BJ (cell line): Measurements from ENCODE around the gene SLC35F6. TPM values are rescaled to one million over a fixed set of nuclear protein-coding genes. Genes with fewer than 3 reads are reported as not detected.
"Not testable (repeated sequence)": the region's sequence is repeated elsewhere in the genome, so short reads cannot be mapped to it uniquely, and the experiment has no call there.

Experiments used
- CTCF ChIA-PET: fragments of 350-600 bp; formaldehyde crosslinking; extraction: SDS; loops from one replicate; lab custom pipeline; 2021; ENCODE audit warnings: antibody characterized with exemption, inconsistent platforms; lab: Yijun Ruan, JAX
- POLR2A ChIA-PET: fragments of 300-600 bp; sonication (Branson Sonifier 250); formaldehyde crosslinking; extraction: SDS; loops from one replicate; lab custom pipeline; 2021; ENCODE audit warnings: antibody characterized with exemption; lab: Charles Lee
- DNase-seq: peaks from one replicate; pipeline ENCODE4 v3.0.0-alpha.2; 2011; ENCODE audit warnings: low read depth
- H3K27me3 ChIP-seq: 2 replicates; pipeline ENCODE4 v1.6.0; 2011; ENCODE audit warnings: low read length; ENCODE audit not compliant: control insufficient read depth, insufficient read depth
- H3K36me3 ChIP-seq: 2 replicates; pipeline ENCODE4 v1.5.1; 2011; ENCODE audit warnings: low read length; ENCODE audit not compliant: control insufficient read depth, insufficient read depth
- H3K4me3 ChIP-seq: 2 replicates; pipeline ENCODE4 v1.5.1; 2011; ENCODE audit warnings: low read depth, mild to moderate bottlenecking, control low read depth, low read length
- CTCF ChIP-seq: IDR thresholded peaks from 2 replicates; pipeline ENCODE4 v1.5.1; 2011; ENCODE audit warnings: low read depth, mild to moderate bottlenecking, control low read depth, inconsistent platforms, low read length, moderate library complexity; ENCODE audit not compliant: insufficient read depth
- polyA plus RNA-seq: library from polyadenylated mRNA; depleted of rRNA; stranded (reverse); fragments of >200 nt; gene quantifications from 2 replicates; pipeline ENCODE4 v1.2.3, GENCODE V29; 2011

The SLC35F6 gene
- polyA plus RNA-seq, 1 experiment: 37.1 TPM

DNA sequence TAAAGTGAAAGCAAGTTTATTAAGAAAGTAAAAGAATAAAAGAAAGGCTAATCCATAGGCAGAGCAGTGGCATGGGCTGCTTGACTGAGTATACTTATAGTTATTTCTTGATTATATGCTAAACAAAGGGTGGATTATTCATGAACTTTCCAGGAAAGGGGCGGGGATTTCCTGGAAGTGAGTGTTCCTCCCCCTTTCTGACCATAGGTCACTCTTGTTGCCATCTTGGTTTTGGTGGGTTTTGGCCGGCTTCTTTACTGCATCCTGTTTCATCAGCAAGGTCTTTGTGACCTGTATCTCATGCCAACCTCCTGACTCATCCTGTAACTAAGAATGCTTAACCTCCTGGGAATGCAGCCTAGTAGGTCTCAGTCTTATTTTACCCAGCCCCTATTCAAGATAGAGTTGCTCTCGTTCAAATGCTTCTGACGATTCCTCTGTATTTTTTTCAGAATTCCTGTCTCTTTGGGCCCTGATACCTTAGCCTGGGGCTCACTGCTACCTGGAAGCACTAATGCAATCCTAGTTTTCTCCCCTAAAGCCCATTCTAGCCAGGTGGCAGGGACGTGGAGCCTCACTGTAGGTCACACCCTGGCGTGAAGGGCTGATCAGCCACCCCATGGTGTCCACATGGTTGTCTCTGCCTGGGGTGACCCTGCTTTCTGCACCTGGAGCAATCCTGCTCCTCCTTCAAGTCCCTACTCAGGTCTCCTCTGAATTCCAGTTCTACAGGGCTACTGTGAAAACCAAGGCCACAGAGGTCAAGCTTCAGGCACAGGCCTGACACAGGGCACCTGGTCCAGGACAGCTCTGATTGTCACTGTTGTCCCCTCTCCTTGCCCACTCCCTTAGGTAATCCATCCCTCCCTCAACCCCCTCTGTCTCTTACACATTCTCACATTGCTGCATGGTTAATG, 6.0 kb upstream of the SLC35F6 start:
- H3K4me3 ChIP-seq: no peak overlapping the region
- no peaks in the 10 kb centered on the region for H3K27me3 ChIP-seq
- no peak for TF ChIP-seq CTCF
- CTCF ChIA-PET: interaction anchor here (1.1 kb wide), 1 partner anchor 13 kb away, joined by 5 read pairs; no protein-coding TSS in a partner anchor
- H3K36me3 ChIP-seq: no peaks in the 10 kb centered on the region
- POLR2A ChIA-PET: no interaction called here
- DNase-seq: peak; percentile 94

DNA sequence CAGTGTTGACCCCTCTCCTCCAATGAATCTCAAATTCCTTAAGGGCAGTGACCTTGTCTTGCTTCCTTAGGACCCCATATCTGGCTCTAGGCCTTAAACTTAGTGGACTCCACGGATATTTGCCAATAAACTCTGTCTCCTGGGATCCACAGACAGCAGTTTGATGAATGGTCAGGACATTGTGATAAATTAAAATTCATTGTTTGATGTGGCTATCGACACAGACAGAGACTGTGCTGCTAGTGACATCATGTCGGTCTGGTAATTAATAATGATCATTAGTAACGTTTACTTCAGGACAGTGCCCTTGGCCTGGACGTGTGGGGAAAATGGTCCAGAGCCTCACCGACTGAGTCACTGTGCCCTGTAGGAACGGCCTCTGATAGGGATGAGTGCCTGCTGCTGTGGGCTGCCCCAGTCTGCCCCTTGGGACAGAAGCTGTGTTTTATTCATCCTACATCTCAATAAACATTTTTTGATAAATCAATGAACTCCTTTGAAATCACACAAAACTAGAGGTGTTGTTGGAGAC, 5.2 kb upstream of the SLC35F6 start:
- CTCF ChIA-PET: no interaction called here
- no peak for DNase-seq

DNA sequence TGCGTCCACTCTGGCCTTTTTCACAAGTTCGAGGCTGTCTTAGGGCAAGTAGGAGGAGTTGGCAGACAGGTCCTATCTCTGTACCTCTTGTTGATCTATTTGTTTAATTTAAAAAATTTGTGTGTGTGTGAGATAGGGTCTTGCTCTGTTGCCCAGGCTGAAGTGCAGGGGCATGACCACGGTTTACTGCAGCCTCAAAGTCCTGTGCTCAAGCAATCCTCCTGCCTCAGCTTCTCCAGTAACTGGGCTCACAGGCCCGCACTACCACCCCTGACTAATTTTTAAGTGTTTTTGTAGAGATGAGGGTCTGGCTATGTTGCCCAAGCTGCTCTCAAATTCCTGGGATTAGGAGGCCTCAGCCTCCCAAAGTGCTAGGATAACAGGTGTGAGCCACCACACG, 4.2 kb upstream of the SLC35F6 start:
- ChIA-PET POLR2A (no interaction called here), CTCF (interaction anchor here (0.7 kb wide), 1 partner anchor 155 kb away, joined by 3 read pairs; no protein-coding TSS in a partner anchor)
- TF ChIP-seq CTCF: no peak
- no peaks in the 10 kb centered on the region for H3K36me3 ChIP-seq
- DNase-seq: no peak
- H3K4me3 ChIP-seq: no peak overlapping the region
- H3K27me3 ChIP-seq: no peaks in the 10 kb centered on the region

More for the DNA sequence above, 5.2 kb upstream of the SLC35F6 start:
- H3K27me3 ChIP-seq: no peaks in the 10 kb centered on the region
- no peak overlapping the region for H3K4me3 ChIP-seq
- H3K36me3 ChIP-seq: no peaks in the 10 kb centered on the region
- POLR2A ChIA-PET: no interaction called here
- no peak for TF ChIP-seq CTCF

GRCh38 chr2:26760991-26761390, 3.1 kb upstream of the SLC35F6 start:
- H3K36me3 ChIP-seq, POLR2A ChIA-PET, H3K4me3 ChIP-seq, H3K27me3 ChIP-seq, DNase-seq, CTCF ChIA-PET: not testable (repeated sequence)

GRCh38 chr2:26763019-26763418, 1.1 kb upstream of the SLC35F6 start:
- CTCF ChIA-PET: no interaction called here
- Histone ChIP-seq H3K27me3 (no peaks in the 10 kb centered on the region), H3K36me3 (no peaks in the 10 kb centered on the region; the same call in 1 of the 2 replicates), H3K4me3 (no peak overlapping the region)
- DNase-seq: no peak
- TF ChIP-seq CTCF: no peak
- POLR2A ChIA-PET: no interaction called here
